Muscle of arm (tissue), 12 donors: ENCODE data around the gene SLC18A2. TPM values are rescaled to one million over a fixed set of nuclear protein-coding genes. Genes with fewer than 3 reads are reported as not detected.

ENCODE experiments used
- DNase-seq: peaks from one replicate; pipeline ENCODE4 v3.0.0-alpha.2; 2013
- polyA plus RNA-seq, 12 donors: library from polyadenylated mRNA; unstranded; fragments of 120-200 nt; gene quantifications; one replicate each; pipeline ENCODE4 v1.2.1, GENCODE V29; 2013; ENCODE audit not compliant: insufficient read length in 12 of 12

SLC18A2 gene
- polyA plus RNA-seq, 12 donors, result 0.12 to 1.7 (median 0.44) TPM; not detected in 2

GRCh38 chr10:117237401-117237991 lies 3.4 kb upstream of the SLC18A2 start:
- no peak for DNase-seq

GRCh38 chr10:117239051-117239450 lies 1.9 kb upstream of the SLC18A2 start:
- DNase-seq, result no peak

- no peak for DNase-seq
Measured at GRCh38 chr10:117239721-117240620, 943 bp upstream of the SLC18A2 start.

GRCh38 chr10:117241541-117242462 lies 888 bp downstream of the SLC18A2 start:
- DNase-seq, result no peak

GRCh38 chr10:117242463-117242832 lies 1.5 kb downstream of the SLC18A2 start:
- no peak for DNase-seq

GRCh38 chr10:117246997-117247671 lies 6.2 kb downstream of the SLC18A2 start:
- no peak for DNase-seq

- no peak for DNase-seq
Measured at GRCh38 chr10:117248750-117249465, 8.0 kb downstream of the SLC18A2 start.

GRCh38 chr10:117249493-117250093 lies 8.7 kb downstream of the SLC18A2 start:
- no peak for DNase-seq

- DNase-seq, result no peak
Measured at GRCh38 chr10:117250411-117250810, 9.5 kb downstream of the SLC18A2 start.

GRCh38 chr10:117253908-117254307 lies 13.0 kb downstream of the SLC18A2 start:
- no peak for DNase-seq

- DNase-seq, result no peak
Measured at GRCh38 chr10:117254338-117254737, 13.4 kb downstream of the SLC18A2 start.

GRCh38 chr10:117254774-117255735 lies 14.1 kb downstream of the SLC18A2 start:
- no peak for DNase-seq

- DNase-seq, result no peak
Measured at GRCh38 chr10:117255835-117256460, 15.0 kb downstream of the SLC18A2 start.

- DNase-seq, result no peak
Measured at GRCh38 chr10:117256910-117257309, 16.0 kb downstream of the SLC18A2 start.

- DNase-seq, result no peak
Measured at GRCh38 chr10:117257721-117258120, 16.8 kb downstream of the SLC18A2 start.

GRCh38 chr10:117259279-117259678 lies 18.4 kb downstream of the SLC18A2 start:
- DNase-seq, result no peak

- no peak for DNase-seq
Measured at GRCh38 chr10:117260084-117260483, 19.2 kb downstream of the SLC18A2 start.

GRCh38 chr10:117261501-117261900 lies 20.6 kb downstream of the SLC18A2 start:
- no peak for DNase-seq
